ENCODE measurements around the gene UBE2R2.

Gene UBE2R2

GRCh38 chr9:33781736-33782135 is 35.2 kb upstream of the UBE2R2 start:
- no peak for TF ChIP-seq SIN3A (IDR thresholded peaks at IDR 0.05; ENCODE audit: borderline replicate concordance, insufficient read depth, low read length)
- TF ChIP-seq, protein P1, sequence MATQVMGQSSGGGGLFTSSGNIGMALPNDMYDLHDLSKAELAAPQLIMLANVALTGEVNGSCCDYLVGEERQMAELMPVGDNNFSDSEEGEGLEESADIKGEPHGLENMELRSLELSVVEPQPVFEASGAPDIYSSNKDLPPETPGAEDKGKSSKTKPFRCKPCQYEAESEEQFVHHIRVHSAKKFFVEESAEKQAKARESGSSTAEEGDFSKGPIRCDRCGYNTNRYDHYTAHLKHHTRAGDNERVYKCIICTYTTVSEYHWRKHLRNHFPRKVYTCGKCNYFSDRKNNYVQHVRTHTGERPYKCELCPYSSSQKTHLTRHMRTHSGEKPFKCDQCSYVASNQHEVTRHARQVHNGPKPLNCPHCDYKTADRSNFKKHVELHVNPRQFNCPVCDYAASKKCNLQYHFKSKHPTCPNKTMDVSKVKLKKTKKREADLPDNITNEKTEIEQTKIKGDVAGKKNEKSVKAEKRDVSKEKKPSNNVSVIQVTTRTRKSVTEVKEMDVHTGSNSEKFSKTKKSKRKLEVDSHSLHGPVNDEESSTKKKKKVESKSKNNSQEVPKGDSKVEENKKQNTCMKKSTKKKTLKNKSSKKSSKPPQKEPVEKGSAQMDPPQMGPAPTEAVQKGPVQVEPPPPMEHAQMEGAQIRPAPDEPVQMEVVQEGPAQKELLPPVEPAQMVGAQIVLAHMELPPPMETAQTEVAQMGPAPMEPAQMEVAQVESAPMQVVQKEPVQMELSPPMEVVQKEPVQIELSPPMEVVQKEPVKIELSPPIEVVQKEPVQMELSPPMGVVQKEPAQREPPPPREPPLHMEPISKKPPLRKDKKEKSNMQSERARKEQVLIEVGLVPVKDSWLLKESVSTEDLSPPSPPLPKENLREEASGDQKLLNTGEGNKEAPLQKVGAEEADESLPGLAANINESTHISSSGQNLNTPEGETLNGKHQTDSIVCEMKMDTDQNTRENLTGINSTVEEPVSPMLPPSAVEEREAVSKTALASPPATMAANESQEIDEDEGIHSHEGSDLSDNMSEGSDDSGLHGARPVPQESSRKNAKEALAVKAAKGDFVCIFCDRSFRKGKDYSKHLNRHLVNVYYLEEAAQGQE (IDR thresholded peaks at IDR 0.05; ENCODE audit: insufficient read depth in 1 of 2, low read depth in 2 of 2, low read length in 2 of 2), result no peak

- TF ChIP-seq SIN3A (IDR thresholded peaks at IDR 0.05; ENCODE audit: borderline replicate concordance, insufficient read depth, low read length) (no peak), POLR2AphosphoS5 (IDR thresholded peaks at IDR 0.05; ENCODE audit: low read depth, low read length) (no peak), TAF1 (IDR thresholded peaks at IDR 0.05; ENCODE audit: borderline replicate concordance, insufficient read depth, low read length) (no peak), FOXP2 (optimal IDR thresholded peaks at IDR 0.05; ENCODE audit: borderline replicate concordance, extremely low read depth, extremely low read length, insufficient read depth) (no peak)
- TF ChIP-seq, protein P1 (IDR thresholded peaks at IDR 0.05; ENCODE audit: insufficient read depth in 1 of 2, low read depth in 2 of 2, low read length in 2 of 2), result no peak
Measured at GRCh38 chr9:33782395-33783152, 34.4 kb upstream of the UBE2R2 start.

- TF ChIP-seq SIN3A (IDR thresholded peaks at IDR 0.05; ENCODE audit: borderline replicate concordance, insufficient read depth, low read length), result no peak
Measured at GRCh38 chr9:33785914-33786313, 31.0 kb upstream of the UBE2R2 start.

DNA sequence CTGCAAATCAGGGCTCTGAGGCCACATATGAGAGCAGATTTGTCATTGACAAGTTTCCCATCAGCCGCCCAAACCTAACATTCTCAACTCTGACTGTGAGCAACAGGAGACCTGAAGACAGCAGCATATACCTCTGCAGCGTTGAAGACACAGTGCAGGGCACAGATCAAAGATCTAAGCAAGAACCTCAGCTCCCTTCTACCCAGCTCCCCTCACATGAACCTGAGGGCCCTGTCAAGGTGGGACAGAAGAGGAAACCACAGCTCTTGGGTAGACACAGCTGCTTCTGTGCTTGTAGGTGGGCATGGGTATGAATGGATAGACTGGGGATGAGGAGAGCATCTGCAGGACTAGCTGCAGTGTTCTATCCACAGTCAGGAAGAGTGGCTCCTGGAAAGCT is 30.3 kb upstream of the UBE2R2 start:
- TF ChIP-seq, protein P1 (IDR thresholded peaks at IDR 0.05; ENCODE audit: insufficient read depth in 1 of 2, low read depth in 2 of 2, low read length in 2 of 2), result no peak
- no peak for TF ChIP-seq POLR2AphosphoS5 (IDR thresholded peaks at IDR 0.05; ENCODE audit: low read depth, low read length)
- no peak for TF ChIP-seq TAF1 (IDR thresholded peaks at IDR 0.05; ENCODE audit: borderline replicate concordance, insufficient read depth, low read length)
- no peak for TF ChIP-seq FOXP2 (optimal IDR thresholded peaks at IDR 0.05; ENCODE audit: borderline replicate concordance, extremely low read depth, extremely low read length, insufficient read depth)
- TF ChIP-seq SIN3A (IDR thresholded peaks at IDR 0.05; ENCODE audit: borderline replicate concordance, insufficient read depth, low read length), result no peak

DNA sequence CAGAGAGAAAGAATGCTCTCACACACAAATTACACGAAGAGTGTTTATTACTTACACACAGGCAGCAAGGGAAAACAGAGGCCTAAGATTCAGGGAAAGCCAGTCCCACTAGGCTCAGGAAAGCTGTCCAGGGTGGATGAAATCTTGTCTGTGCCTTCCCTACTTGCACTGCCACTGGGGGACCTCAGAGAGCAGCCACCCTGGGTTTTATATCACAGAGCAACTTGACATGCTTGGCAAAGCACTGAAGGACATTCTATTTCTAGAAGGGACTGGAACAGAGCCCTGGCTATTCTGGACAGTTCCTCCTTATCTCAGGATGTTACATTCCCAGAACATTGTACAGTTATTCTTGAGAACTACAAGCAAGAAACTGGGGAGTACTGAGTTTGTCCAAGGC is 29.1 kb upstream of the UBE2R2 start:
- TF ChIP-seq, protein P1 (IDR thresholded peaks at IDR 0.05; ENCODE audit: insufficient read depth in 1 of 2, low read depth in 2 of 2, low read length in 2 of 2), result no peak
- TF ChIP-seq FOXP2 (optimal IDR thresholded peaks at IDR 0.05; ENCODE audit: borderline replicate concordance, extremely low read depth, extremely low read length, insufficient read depth) (no peak), TAF1 (IDR thresholded peaks at IDR 0.05; ENCODE audit: borderline replicate concordance, insufficient read depth, low read length) (no peak), SIN3A (IDR thresholded peaks at IDR 0.05; ENCODE audit: borderline replicate concordance, insufficient read depth, low read length) (no peak), POLR2AphosphoS5 (IDR thresholded peaks at IDR 0.05; ENCODE audit: low read depth, low read length) (no peak)
